NB4 (cell line): ENCODE results near the gene OBP2B.

Experiments
- DNase-seq: peaks from one replicate; pipeline ENCODE4 v3.0.0; 2010; ENCODE audit warnings: low read depth
- H3K4me3 ChIP-seq: one replicate; pipeline ENCODE4 v1.5.1; 2011; ENCODE audit warnings: mild to moderate bottlenecking, low read depth, low read length, moderate library complexity
- CTCF ChIP-seq: IDR thresholded peaks from one replicate; pipeline ENCODE4 v1.5.1; 2012; ENCODE audit warnings: low read depth, low read length
- MYC ChIP-seq: IDR thresholded peaks from 2 replicates; pipeline ENCODE4 v1.6.1; 2011; ENCODE audit warnings: low read depth, low read length
- POLR2A ChIP-seq: IDR thresholded peaks from 2 replicates; pipeline ENCODE4 v1.6.1; 2011; ENCODE audit warnings: mild to moderate bottlenecking; ENCODE audit not compliant: insufficient read length; ENCODE audit errors: extremely low read depth
- TF ChIP-seq, protein P1 (sequence below): IDR thresholded peaks from 2 replicates; pipeline ENCODE4 v1.6.1; 2011; ENCODE audit warnings: low read depth, low read length

The OBP2B gene

DNA sequence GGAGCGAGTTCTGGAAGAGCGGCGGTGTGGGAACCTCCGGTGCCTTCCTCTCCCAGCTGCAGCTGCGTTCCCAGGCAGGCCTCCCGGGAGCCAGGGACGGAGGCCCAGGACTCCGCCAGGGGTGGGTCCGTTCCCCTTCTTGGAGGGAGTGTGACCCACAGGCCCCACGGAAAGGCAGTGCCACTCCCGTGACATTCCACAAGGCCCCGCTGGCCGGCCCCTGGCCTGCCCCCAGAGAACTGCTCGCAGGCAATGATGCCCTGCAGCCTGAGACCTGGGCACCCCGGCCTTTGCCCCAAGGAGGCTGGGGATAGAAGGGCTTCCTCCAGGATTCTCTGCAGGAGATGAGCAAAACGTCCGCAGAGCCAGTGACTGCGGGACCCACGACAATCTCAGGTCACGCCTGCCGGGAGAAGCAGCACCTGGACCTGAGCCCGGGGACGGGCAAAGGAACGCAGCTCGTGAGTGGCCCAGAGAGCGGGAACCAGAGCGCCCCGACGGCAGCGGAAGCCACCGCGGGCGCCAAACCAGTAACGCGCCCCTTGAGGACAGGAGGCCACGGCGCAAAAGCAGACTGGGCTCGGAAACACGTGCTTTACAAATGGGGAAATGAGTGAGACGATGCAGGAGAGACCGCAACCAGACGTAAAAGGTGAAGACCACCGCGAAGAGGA lies 9.3 kb downstream of the OBP2B start:
- TF ChIP-seq POLR2A = no peak
- peak; percentile 10 for TF ChIP-seq CTCF
- no peak for TF ChIP-seq MYC
- TF ChIP-seq, protein P1, sequence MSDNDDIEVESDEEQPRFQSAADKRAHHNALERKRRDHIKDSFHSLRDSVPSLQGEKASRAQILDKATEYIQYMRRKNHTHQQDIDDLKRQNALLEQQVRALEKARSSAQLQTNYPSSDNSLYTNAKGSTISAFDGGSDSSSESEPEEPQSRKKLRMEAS = peak; percentile 59
- peak; percentile 81 for DNase-seq
- H3K4me3 ChIP-seq = peak overlapping the region; percentile 45

DNA sequence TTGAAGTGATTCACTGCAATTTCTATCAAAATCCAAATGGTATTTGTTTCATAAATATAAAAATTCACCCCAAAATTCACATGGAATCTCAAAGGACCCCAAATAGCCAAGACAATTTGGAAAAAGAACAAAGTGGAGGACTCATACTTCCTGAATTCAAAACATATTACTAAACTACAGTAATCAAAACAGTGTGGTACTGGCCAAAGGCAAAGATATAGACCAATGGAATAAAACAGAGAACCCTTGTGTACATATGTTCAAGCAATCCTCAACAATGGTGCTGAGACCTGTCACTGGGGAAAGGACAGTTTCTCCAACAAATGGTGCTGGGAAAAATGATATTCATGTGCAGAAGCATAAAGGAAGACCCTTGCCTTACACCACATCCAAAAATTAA lies 14.0 kb downstream of the OBP2B start:
- TF ChIP-seq, protein P1 = no peak
- TF ChIP-seq POLR2A = no peak
- TF ChIP-seq MYC = no peak
- no peak for TF ChIP-seq CTCF
- DNase-seq = no peak
- no peak overlapping the region for H3K4me3 ChIP-seq

- no peak overlapping the region for H3K4me3 ChIP-seq
- no peak for TF ChIP-seq POLR2A
- TF ChIP-seq CTCF = no peak
- no peak for TF ChIP-seq MYC
- TF ChIP-seq, protein P1 = no peak
- DNase-seq = no peak
These were observed 14.5 kb downstream of the OBP2B start for GRCh38 chr9:133194597-133194996.

DNA sequence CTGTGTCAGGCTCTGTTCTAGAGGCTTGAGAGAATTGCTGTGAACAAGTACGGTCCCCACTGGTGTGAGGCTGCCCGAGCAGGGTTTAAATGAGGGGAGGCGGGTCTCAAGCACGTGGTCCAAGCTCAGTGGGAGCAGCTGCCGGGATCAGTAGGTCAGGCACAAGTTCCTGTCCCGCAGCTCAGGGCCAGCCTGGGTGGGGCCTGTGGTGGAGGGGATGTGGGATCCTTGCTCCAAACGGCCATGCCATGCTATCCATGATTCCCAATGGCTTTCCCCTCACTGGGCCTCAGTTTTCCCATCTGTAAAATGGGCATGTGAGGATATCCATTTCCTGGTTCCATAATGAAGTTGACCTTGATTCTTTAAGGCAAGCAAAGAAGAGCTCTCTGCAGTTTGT lies 17.1 kb downstream of the OBP2B start:
- DNase-seq = no peak
- no peak overlapping the region for H3K4me3 ChIP-seq
- TF ChIP-seq CTCF = no peak
- TF ChIP-seq MYC = no peak
- TF ChIP-seq, protein P1 = no peak
- TF ChIP-seq POLR2A = no peak

DNA sequence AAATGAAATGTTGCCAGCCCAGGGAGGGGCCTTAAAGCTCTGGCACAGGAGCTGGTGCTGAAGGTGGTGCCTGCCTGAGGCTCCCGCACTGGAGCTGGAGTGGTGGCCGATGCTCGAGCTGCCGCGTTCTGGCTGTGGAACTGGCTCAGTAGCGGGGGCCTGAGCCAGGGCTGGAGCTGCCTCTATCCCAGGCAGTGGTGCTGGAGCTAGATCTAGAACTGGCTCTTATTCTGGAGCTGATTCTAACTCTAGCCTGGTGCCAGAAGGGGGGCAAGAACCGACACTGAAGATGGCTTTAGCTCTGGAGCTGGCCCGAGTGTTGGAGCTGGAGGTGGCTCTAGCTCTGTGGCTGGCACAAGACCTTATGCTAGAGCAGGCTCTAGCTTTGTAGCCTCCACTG lies 19.2 kb downstream of the OBP2B start:
- H3K4me3 ChIP-seq = no peak overlapping the region
- DNase-seq = no peak
- TF ChIP-seq MYC = no peak
- no peak for TF ChIP-seq CTCF
- TF ChIP-seq, protein P1 = no peak
- no peak for TF ChIP-seq POLR2A
